NB4 (cell line): ENCODE measurements around the gene PRKAR1B.

ENCODE experiments used
- MYC ChIP-seq: IDR thresholded peaks from 2 replicates; pipeline ENCODE4 v1.6.1; 2011; ENCODE audit warnings: low read depth, low read length
- POLR2A ChIP-seq: IDR thresholded peaks from 2 replicates; pipeline ENCODE4 v1.6.1; 2011; ENCODE audit warnings: mild to moderate bottlenecking; ENCODE audit not compliant: insufficient read length; ENCODE audit errors: extremely low read depth
- TF ChIP-seq, protein P1 (sequence below): IDR thresholded peaks from one replicate; pipeline ENCODE4 v1.5.1; 2012; ENCODE audit warnings: low read depth, low read length
- TF ChIP-seq, protein P2 (sequence below): IDR thresholded peaks from 2 replicates; pipeline ENCODE4 v1.6.1; 2011; ENCODE audit warnings: low read depth, low read length

DNA sequence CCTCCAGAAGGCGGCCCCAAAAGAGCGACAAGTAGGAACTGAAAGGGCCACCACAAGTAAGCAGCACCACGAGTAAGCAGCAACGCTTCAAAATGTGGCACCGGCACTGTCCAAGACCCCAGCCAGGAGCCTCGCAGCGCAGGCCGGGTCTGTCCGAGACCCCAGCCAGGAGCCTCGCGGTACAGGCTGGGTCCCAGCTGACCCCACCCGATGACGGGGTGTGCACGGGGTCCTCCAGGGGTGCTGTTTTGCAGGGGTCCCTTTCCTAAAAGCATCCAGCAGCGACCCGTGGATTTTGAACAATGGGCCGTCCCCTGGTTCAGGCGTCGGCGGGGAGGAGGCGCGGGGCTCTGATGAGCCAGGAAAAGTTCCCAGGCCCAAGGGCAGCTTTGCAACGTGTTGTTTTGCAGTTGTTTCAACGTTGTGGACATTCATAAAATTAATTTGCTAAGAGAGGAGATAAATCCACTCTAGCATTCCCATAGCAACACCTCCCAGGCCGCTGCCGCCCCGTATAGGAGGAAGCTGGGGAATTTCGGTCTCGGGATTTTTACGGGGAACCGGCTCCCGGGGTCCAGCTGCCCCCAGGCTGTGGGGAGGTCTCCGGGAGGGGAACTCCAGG, 155.9 kb downstream of the PRKAR1B start:
- TF ChIP-seq, protein P1, sequence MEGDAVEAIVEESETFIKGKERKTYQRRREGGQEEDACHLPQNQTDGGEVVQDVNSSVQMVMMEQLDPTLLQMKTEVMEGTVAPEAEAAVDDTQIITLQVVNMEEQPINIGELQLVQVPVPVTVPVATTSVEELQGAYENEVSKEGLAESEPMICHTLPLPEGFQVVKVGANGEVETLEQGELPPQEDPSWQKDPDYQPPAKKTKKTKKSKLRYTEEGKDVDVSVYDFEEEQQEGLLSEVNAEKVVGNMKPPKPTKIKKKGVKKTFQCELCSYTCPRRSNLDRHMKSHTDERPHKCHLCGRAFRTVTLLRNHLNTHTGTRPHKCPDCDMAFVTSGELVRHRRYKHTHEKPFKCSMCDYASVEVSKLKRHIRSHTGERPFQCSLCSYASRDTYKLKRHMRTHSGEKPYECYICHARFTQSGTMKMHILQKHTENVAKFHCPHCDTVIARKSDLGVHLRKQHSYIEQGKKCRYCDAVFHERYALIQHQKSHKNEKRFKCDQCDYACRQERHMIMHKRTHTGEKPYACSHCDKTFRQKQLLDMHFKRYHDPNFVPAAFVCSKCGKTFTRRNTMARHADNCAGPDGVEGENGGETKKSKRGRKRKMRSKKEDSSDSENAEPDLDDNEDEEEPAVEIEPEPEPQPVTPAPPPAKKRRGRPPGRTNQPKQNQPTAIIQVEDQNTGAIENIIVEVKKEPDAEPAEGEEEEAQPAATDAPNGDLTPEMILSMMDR, result no peak
- no peak for TF ChIP-seq POLR2A
- TF ChIP-seq, protein P2, sequence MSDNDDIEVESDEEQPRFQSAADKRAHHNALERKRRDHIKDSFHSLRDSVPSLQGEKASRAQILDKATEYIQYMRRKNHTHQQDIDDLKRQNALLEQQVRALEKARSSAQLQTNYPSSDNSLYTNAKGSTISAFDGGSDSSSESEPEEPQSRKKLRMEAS, result no peak
- no peak for TF ChIP-seq MYC
